Brain pericyte (primary cell): ENCODE measurements around the gene GPR142.

Experiments
- DNase-seq: peaks from one replicate; pipeline ENCODE4 v3.0.0-alpha.2; 2012; ENCODE audit warnings: low read depth, low spot score

The GPR142 gene, protein sequence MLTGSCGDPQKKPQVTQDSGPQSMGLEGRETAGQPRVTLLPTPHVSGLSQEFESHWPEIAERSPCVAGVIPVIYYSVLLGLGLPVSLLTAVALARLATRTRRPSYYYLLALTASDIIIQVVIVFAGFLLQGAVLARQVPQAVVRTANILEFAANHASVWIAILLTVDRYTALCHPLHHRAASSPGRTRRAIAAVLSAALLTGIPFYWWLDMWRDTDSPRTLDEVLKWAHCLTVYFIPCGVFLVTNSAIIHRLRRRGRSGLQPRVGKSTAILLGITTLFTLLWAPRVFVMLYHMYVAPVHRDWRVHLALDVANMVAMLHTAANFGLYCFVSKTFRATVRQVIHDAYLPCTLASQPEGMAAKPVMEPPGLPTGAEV

GRCh38 chr17:74367206-74367605 is at the start of gene GPR142:
Gene GPR142 (plus strand): TSS chr17:74367506. CDS start chr17:74369541, 2,035 bp downstream.
- DNase-seq, result no peak

GRCh38 chr17:74318391-74318790 is 48.9 kb upstream of the GPR142 start:
- DNase-seq, result no peak

DNA sequence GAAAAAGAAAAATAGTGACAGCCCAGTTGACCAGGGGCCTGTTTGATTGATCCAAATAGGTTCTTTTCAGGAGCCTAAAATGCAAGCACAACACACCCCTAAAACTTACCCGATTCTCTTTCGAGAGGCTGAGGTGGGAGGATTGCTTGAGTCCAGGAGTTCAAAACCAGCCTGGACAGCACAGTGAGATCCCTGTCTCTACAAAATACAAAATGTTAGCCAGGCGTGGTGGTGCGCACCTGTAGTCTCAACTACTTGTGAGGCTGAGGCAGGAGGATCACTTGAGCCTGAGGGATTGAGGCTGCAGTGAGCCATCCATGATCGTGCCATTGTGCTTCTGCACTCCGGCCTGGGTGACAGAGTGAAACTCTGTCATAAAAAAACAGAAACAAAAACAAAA is 42.8 kb upstream of the GPR142 start:
- DNase-seq, result no peak

DNA sequence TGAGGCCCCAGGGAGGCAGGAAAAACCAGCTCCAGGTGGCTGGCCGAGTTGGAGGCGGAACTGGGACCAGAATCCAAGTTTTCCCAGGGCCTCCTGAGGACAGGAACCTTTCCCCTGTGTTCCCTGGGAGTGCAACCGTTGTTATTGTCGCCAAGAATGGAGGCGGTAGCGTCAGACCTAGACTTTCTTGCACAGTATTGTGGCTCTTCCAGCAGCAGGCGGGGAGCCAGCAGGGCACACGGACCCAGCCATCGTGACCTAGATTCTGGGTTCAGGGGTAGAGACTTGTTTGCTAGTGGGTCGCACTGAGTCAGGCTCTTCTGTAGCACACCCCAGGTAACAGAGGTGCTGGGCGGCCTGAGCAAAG is 41.9 kb upstream of the GPR142 start:
- no peak for DNase-seq

- DNase-seq, result no peak
Observed at GRCh38 chr17:74325743-74326379, 41.4 kb upstream of the GPR142 start, which contains the start of gene KIF19. Gene KIF19 (plus strand): TSS chr17:74326226. CDS start chr17:74326350, 124 bp downstream.

DNA sequence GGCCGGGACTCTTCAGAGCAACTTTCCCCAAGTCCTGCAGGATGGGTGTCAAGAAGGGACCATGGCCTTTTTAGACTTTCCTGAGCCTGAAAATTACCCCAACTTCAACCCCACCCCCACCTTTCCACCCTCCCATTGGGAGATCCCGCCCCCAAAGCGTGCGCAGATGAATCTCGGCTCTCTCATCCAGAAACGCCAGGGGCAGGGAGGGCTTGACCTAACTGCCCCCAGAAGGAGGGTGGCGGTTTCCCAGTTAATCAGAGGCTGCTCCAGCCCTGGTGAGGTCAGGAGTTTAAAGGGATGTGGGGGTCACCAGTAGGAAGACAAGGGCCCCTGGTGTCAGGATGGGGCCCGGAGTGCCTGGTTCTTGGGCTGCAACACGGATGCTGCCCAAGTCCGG is 40.8 kb upstream of the GPR142 start:
- no peak for DNase-seq

- no peak for DNase-seq
Observed at GRCh38 chr17:74328487-74328886, 38.8 kb upstream of the GPR142 start.

GRCh38 chr17:74329378-74329777 is 37.9 kb upstream of the GPR142 start:
- DNase-seq, result no peak

GRCh38 chr17:74330446-74330845 is 36.9 kb upstream of the GPR142 start:
- no peak for DNase-seq

DNA sequence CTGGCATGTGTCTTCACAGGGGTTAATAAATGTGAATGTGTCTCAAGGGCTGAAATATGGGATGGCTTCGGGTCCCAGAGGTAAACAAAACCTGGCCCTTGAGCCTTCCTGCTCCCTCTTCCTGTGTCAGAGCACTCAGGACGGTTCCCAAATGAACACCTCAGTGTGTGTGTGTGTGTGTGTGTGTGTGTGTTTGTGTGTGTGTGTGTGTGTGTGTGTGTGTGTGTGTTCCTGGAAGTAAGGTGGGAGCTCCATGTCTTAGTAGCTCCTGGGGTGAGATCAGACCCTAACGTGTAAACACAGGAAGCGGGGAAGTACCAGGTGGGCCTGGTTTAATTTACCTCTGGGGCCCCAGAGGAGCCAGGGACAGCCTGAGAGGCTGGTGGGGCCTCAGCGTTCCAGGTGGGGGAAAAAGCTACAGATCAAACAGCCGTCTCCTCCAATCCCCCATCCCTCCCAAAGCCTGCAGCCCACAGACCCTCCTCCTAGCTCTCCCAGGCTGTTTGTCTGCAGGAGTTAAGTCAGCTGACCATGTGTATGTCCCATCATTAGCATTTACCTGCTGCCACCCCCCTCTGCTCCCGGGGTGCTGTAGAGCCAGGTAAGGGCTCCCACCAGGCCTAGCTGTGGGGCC is 35.2 kb upstream of the GPR142 start:
- DNase-seq, result no peak

DNA sequence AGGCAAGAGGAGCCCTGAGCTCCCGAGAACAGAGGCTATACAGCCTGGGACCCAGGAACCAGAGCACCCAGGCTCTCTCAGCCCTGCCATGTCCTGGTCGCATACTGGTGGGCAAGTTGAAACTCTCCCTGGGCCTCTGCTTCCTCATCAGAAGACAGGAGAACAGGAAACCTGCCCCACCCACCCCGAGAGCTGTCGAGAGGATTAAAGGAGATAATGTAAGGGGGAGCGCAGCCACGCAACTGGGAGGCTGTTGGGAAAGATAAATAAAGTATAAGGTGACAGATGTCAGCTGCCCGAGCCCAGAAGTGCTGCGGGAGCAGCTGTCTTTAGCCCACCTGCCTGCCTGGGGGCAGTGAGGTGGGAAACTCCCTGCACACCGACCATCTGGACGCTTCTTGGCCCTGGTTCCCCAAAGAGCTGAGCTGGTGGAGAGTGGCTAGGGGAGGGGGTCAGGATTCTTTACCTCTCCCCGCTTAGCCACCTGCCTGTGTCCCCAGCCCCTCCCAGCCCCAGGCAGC is 34.5 kb upstream of the GPR142 start:
- no peak for DNase-seq

DNA sequence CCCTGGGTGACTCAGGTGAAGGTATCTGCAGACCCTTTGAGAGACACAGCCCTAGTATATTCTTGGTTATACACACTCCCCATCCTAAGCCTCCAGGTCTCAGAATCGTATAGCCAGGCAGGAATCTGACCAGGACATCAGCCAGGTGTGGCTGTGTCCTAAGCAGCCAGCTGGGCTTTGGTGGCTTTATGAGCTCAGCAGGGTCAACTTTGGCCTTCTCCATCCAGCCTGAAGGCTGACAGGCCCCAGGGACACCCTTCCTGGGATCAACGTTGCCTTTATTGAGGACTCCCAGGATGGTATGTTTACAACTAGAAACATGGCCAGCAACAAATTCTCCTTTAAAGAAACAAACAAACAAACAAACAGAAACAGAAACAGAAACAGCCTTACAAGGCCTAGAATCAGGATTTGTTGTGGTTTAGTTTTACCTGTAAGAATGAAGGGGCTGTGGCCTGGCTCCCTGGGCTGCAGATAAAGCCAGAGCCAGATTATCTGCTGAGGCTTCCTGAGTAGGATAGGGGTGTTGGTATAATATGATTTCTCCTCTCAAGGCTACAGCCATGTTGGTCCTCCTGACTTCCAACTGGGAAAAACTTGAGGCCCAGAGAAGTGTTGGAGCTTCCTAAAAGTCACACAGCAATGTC is 32.8 kb upstream of the GPR142 start:
- DNase-seq, result no peak

DNA sequence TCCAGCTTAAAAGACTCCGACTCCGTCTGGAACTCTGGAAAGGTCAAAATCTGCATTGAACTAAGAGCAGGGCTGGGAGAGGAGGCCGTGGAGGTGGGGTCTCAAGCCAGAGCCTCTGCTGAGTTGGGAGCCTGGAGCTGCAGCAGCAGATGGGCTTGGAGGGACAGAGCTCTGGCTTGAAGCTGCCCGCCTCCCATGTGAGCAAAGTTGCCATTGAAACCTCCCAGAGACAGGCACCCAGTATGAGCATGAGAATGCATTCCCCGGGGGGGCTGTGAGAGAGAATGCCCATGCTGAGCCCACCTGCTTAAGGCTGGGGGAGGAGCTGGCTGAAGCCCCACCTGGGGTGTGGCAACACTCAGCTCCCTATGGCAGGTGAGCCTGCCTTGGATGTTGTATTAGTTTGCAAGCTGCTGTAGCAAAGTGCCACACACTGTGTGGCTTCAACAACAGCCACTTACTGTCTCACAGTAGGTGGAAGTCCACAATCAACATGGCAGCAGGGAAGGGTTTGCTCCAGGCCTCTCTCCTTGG is 31.7 kb upstream of the GPR142 start:
- DNase-seq, result no peak

DNA sequence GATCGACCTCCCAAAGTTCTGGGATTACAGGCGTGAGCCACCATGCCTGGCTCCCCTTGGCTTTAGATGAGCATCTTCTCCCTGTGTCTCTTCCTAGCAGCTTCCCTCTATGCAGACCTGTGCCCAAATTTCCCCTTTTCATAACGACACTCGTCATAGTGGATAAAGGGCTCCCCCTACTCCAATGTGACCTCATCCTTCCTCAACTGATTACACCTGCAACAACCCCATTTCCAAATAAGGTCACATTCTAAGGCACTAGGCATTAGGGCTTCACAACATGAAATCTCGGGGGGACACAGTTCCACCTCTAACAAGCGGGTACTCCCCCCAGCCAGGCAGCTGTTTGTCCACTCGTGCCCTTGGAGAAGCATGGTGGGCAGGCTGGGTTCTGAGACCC is 31.0 kb upstream of the GPR142 start:
- no peak for DNase-seq

DNA sequence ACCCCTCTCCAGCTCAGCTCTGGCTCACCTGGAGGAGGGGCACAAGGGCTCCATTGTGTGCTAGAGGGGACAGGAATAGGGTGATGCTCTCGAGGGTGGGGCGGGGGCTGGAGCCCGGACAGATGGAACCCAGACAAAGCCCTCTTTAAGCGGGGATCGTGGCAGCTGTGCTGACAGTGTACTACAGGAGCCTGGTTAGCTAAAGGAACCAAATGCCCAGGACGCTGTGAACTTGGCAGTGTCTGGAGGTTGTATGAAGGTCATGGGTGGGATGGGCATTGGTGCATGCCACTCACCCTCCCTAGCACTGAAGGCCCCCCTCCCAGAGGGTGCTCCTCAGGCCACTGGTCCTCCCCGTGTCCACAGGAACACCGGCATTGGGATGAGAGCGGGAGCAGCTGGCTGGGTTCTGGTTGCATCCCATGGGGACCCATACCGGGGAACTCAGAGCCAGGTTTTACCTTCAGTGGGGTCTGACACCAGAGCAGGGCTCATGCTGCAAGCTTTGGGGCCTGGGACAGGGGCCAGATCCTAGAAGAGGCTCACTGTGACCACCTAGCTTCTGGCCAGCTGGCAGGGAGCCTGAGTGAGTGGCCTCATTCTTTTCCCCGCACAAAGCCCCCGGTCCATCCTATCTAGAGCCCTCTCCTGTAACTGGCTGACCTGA is 29.3 kb upstream of the GPR142 start:
- no peak for DNase-seq

GRCh38 chr17:74339537-74340195 is 27.6 kb upstream of the GPR142 start:
- DNase-seq, result no peak

- DNase-seq, result no peak
Observed at GRCh38 chr17:74340470-74341023, 26.8 kb upstream of the GPR142 start.

DNA sequence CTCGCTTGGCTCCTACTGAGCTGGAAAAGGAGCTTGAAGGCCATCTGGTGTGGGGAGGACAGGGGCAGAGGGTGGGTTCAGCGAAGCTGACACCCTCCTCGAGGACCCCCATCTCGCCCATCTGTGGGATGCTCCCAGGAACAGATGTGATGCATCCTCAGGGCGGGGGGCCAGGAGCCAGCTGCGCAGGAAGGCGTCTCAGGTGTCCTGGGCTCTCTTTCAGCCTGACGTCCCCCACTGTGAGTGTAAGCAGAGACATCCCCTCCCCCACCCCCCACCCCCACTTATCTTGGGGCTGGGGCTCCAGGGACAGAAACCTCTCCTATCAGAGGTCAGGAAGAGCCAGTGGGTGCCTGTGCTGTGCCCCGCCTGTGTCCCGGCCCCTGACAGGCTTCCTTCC is 25.1 kb upstream of the GPR142 start:
- DNase-seq, result no peak

DNA sequence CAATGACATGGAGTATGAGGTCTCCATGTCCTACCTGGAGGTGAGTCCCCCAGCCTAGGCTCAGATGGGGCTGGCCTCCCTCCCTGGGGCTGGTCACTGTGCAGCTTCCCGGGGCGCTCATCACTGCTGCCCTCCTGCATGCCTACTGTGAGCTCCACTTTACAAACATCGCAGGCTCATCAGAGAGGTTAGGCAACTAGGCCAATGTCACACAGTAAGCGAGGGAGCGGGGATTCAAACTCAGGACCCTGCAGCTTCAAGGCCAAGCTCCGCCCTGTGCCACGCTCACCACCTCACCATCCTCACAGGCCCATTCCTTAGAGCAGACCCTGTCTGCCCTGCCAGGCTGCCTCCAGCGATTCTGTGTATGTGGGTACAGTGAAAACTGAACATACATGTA is 24.2 kb upstream of the GPR142 start:
- DNase-seq, result no peak

- DNase-seq, result no peak
Observed at GRCh38 chr17:74343526-74344284, 23.6 kb upstream of the GPR142 start.
